NCI-H2081 treated with DMSO at 0.1 percent for 48 hours (cell line): ENCODE data around the gene KNSTRN.
A peak's percentile ranks its signal among the peaks of the same experiment; 100 is the strongest.

Experiments used
- DNase-seq: peaks from one replicate; lab custom pipeline; 2025; lab: John Stamatoyannopoulos, UW

Gene KNSTRN

GRCh38 chr15:40345867-40346578, 36.5 kb upstream of the KNSTRN start:
- no peak for DNase-seq

DNA sequence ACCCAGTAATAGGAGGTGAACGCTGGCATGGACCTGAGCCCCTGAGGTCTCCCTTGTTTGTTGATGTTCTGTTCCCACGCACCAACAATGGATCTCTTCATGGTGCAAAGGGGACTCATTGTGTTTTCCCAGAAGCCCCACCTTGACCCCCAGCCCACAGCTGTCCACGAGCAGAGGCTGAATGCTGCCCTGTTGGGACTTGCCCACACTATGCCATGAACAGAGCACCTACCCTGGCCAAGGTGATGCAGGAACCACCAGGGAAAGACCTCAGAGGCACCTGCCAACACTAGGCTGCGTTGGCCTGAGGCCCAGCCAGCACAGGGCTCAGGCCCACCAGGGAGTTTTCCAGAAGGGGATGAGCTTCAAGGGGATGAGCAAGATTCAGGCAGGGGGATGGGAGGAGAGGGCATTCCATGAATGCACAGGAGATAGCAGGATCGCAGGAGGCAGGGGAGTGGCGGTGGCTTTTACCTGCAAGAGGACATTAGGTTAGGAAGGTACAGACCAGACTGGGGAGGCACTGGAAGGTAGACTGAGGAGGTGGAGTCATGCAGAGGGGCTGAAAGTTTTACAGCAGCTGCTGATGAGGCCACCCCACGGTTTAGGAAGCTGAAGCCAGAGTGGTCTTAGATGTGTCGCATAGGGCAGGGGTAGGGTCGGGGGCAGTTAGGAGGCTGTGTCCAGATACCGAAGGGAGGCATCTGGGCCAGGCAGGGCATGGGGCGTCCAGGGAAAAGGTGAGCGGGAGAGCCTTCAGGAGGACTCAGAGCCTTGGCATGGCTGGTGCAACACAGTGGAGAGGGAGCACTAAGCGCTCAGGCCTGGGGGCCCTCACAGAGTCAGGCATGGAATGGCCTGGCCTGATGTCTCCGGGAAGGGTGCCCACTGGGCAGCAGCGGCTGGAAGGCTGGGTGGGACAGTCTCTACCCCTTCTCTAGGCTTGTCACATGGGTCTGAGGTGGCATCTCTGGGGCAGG, 35.7 kb upstream of the KNSTRN start:
- no peak for DNase-seq

GRCh38 chr15:40347559-40348473, 34.7 kb upstream of the KNSTRN start:
- DNase-seq: no peak

DNA sequence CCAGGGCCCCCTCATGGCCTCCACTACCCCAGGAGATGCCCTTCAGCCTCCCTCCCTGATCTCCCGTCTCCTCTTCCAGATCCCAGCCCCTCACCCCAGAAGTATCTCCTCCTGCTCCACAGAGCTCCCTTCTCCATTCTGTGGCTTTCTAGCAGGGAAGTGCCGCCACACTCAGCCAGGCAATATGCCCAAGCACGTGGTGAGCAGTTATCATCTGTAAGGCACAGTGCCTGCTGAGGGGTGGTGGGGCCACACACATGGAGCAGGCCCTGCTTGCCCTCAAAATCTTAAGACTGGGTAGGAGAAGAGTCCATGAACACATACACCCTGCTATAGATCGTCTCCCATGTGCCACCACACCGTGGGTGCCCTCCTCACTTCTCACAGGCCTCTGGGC, 34.0 kb upstream of the KNSTRN start:
- DNase-seq: no peak

- no peak for DNase-seq
These were observed 33.4 kb upstream of the KNSTRN start for GRCh38 chr15:40349163-40349562.

GRCh38 chr15:40352281-40352901, 30.1 kb upstream of the KNSTRN start:
- no peak for DNase-seq

DNA sequence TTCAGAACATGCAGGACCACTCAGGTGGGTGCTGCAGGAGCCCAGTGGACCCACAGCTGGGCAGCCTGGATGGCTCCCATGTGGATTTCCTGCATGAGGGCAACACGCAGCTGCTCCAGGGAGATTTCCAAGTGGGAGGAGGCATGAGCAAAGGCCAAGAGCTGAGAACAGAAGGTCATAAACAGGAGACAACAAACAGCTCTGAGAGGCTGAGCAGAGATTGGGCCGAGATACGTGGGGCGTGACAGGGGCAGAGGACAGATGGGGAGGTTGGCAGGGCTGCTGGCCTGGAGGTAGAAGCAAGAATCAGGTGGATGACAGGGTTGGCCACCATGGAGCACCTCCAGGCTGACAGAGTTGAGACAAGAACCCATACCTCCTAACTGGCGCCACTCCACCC, 28.8 kb upstream of the KNSTRN start:
- no peak for DNase-seq

GRCh38 chr15:40354408-40355171, 27.9 kb upstream of the KNSTRN start:
- no peak for DNase-seq

- no peak for DNase-seq
These were observed 26.4 kb upstream of the KNSTRN start for GRCh38 chr15:40355976-40356585.

GRCh38 chr15:40357246-40357645, 25.3 kb upstream of the KNSTRN start:
- no peak for DNase-seq

DNA sequence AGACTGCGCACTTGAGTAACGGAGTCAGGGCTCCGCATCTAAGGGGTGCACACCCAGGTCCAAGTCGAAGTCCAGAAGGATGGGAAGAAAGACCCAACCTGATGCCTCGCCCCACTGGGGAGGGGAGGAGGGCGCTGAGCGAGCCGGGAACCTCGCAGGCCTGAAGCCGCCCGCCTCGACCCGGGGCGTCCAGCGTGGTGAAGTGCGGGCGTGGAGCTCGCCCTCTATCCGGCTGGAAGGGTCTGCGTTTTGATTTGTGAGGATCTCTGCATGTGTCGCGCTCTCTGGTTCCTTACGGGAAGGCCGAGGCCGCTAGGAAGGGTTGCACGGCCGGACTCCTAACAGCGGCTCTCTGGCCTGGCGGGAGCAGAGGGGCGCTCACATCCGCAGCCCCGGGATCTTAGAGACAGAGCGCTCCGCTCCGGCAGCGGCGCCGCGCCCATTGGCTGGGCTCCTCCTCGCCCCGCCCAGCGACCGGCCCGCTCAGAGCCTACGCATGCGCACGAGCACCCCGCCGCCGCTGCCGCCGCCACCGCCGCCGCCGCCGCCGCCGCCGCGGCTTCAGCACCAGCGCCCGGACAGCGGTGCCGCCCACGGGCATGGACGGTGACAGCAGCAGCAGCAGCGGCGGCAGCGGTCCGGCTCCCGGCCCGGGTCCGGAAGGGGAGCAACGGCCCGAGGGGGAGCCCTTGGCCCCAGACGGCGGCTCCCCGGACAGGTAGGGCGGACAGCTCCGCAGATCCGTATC, 24.6 kb upstream of the KNSTRN start, which contains the start of gene DISP2:
DISP2 (plus strand) TSS at position 497 of the 748 bp plus-strand sequence; CDS start at position 600, 103 bp downstream.
- DNase-seq: peak; percentile 20

DNA sequence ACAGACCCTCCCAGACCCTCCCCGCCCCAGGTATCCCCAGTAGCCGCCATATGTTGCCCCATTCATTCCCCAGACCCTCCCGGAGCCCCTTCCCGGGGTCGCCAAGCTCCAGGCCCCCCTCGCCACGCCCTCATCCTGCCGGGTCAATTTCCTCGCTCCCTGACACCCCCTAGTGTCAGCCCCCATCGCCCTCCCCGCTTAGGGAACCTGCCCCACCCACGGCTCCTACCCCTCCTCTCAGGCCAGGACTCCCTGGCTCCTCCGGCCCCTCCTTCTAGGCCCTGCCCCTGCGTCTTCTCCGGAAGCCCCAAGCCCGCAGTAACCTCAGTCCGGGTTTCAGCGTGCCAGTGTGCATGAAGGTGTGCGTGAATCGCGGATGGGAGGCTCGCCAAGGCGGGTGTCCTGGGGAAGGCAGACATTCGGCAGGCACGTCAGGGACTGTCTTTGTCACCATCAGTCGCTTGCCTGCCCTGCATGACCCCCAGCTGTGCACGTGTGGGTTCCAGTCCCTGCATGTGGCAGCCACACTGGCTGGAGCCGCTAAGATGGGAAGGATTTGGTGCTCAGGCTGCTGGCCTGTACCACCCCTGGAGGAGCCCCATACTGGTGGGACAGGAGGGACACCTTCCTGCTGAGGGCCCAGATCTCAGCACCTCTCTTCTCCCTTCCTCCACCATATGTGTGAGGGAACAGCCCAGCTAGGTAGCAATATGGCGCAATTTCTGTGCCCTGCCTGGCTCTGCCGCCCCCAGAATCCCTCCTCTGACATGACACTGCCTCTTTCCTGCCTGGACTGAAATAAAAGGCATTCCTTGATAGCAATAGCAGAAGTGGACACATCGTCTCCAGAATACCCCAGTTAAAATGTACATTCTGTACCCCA, 23.8 kb upstream of the KNSTRN start:
- no peak for DNase-seq

GRCh38 chr15:40360015-40360414, 22.5 kb upstream of the KNSTRN start:
- no peak for DNase-seq

GRCh38 chr15:40361640-40362039, 20.9 kb upstream of the KNSTRN start:
- no peak for DNase-seq

- DNase-seq: no peak
These were observed 18.9 kb upstream of the KNSTRN start for GRCh38 chr15:40363611-40364010.

DNA sequence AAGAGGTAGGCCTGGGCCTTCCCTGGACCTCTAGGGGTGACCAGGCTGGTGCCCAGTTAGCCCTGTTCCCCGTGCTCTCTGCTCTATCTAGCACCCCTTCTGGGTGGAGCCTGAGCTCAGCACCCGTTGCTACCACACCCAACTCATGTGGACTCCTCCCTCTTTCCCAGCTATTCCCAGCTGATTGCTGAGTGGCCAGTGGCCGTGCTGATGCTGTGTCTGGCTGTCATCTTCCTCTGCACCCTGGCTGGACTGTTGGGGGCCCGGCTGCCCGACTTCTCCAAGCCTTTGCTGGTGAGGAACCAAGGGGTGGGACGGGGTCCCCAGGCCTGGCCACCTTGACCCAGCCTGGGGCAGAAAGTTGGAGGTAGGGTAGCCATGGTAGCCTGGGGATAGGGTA, 18.3 kb upstream of the KNSTRN start:
- no peak for DNase-seq

DNA sequence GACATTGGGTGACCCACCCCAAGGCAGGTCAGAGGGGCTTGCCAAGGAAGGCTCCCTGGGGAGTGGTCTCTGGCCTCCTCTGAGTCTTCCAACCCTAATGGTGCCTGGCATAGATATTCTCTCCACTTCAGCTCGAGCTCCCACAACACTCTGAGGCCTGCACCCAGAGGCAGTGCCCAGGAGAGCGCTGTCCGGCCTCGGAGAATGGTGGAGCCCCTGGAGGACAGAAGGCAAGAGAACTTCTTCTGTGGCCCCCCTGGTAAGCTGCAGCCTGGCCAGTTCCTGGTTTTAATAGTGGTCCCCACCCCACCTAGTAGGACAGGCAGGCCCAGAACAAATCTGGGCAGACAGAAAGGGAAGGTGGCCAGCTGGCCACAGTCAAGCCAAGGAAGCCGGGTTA, 17.5 kb upstream of the KNSTRN start:
- no peak for DNase-seq

- DNase-seq: no peak
These were observed 16.7 kb upstream of the KNSTRN start for GRCh38 chr15:40365624-40366456.
